ENCODE data around the gene MED26. TPM values are rescaled to one million over a fixed set of nuclear protein-coding genes. Genes with fewer than 3 reads are reported as not detected.

The MED26 gene
- total RNA-seq, 1 donor from 2014 or later = 11.3 TPM

GRCh38 chr19:16627928-16628182 is 149 bp downstream of the MED26 start:
- intact Hi-C loops (cut with DNase I) = loop anchor here (2.0 kb wide), 1 partner anchor 55 kb away; the partner anchor contains the start of gene SLC35E1
- H3K4me1 ChIP-seq = peaks cover 34% of the 10 kb centered on the region
- no peaks in the 10 kb centered on the region for H3K9me3 ChIP-seq
- no peak for DNase-seq (ENCODE audit: extremely low spot score in 2 of 2)
- no peak for TF ChIP-seq CTCF (IDR thresholded peaks at IDR 0.05)
- no peak for TF ChIP-seq POLR2A (IDR thresholded peaks at IDR 0.05)
- no peak for TF ChIP-seq POLR2AphosphoS5 (IDR thresholded peaks at IDR 0.05; ENCODE audit: insufficient read depth in 1 of 2, low read depth in 1 of 2)
- peak overlapping the region; percentile 97 to 100 for H3K4me3 ChIP-seq
- H3K36me3 ChIP-seq = peaks cover 0 to 6% of the 10 kb centered on the region in 2 donors
- peak overlapping the region; percentile 89 for H3K27ac ChIP-seq
- H3K27me3 ChIP-seq = no peaks in the 10 kb centered on the region

- peak overlapping the region; percentile 97 to 100 for H3K4me3 ChIP-seq
- no peaks in the 10 kb centered on the region for H3K9me3 ChIP-seq
- TF ChIP-seq POLR2AphosphoS5 (IDR thresholded peaks at IDR 0.05; ENCODE audit: insufficient read depth in 1 of 2, low read depth in 1 of 2) (no peak), POLR2A (IDR thresholded peaks at IDR 0.05) (no peak), CTCF (IDR thresholded peaks at IDR 0.05) (no peak)
- peak overlapping the region; percentile 89 for H3K27ac ChIP-seq
- H3K4me1 ChIP-seq = peaks cover 34% of the 10 kb centered on the region
- intact Hi-C loops (cut with DNase I) = no loop called here
- peaks cover 0 to 5% of the 10 kb centered on the region in 2 donors for H3K36me3 ChIP-seq
- no peaks in the 10 kb centered on the region for H3K27me3 ChIP-seq
- DNase-seq (ENCODE audit: extremely low spot score in 2 of 2) = no peak
Measured at GRCh38 chr19:16627193-16627927, 644 bp downstream of the MED26 start.

GRCh38 chr19:16626796-16627192 is 1.2 kb downstream of the MED26 start:
- intact Hi-C loops (cut with DNase I) = no loop called here
- TF ChIP-seq POLR2A (IDR thresholded peaks at IDR 0.05) (no peak), CTCF (IDR thresholded peaks at IDR 0.05) (no peak), POLR2AphosphoS5 (IDR thresholded peaks at IDR 0.05; ENCODE audit: insufficient read depth in 1 of 2, low read depth in 1 of 2) (no peak)
- H3K4me1 ChIP-seq = peaks cover 38% of the 10 kb centered on the region

GRCh38 chr19:16625163-16625958 is 2.6 kb downstream of the MED26 start:
- DNase-seq (ENCODE audit: extremely low spot score in 2 of 2) = no peak
- TF ChIP-seq CTCF (IDR thresholded peaks at IDR 0.05) (no peak), POLR2A (IDR thresholded peaks at IDR 0.05) (no peak), POLR2AphosphoS5 (IDR thresholded peaks at IDR 0.05; ENCODE audit: insufficient read depth in 1 of 2, low read depth in 1 of 2) (no peak)
- Histone ChIP-seq H3K27ac (no peak overlapping the region), H3K4me3 (no peak overlapping the region), H3K36me3 (no peaks in the 10 kb centered on the region), H3K9me3 (no peaks in the 10 kb centered on the region), H3K4me1 (peaks cover 50% of the 10 kb centered on the region), H3K27me3 (no peaks in the 10 kb centered on the region)
- intact Hi-C loops (cut with DNase I) = no loop called here

More at GRCh38 chr19:16626796-16627192, 1.2 kb downstream of the MED26 start:
- H3K4me3 ChIP-seq = peak overlapping the region; percentile 97 to 100
- peaks cover 0 to 5% of the 10 kb centered on the region in 2 donors for H3K36me3 ChIP-seq
- no peaks in the 10 kb centered on the region for H3K9me3 ChIP-seq
- peak overlapping the region; percentile 89 for H3K27ac ChIP-seq
- no peaks in the 10 kb centered on the region for H3K27me3 ChIP-seq
- DNase-seq (ENCODE audit: extremely low spot score in 2 of 2) = no peak

- no peaks in the 10 kb centered on the region for H3K27me3 ChIP-seq
- no peak for TF ChIP-seq POLR2A (IDR thresholded peaks at IDR 0.05)
- TF ChIP-seq POLR2AphosphoS5 (IDR thresholded peaks at IDR 0.05; ENCODE audit: insufficient read depth in 1 of 2, low read depth in 1 of 2) = no peak
- TF ChIP-seq CTCF (IDR thresholded peaks at IDR 0.05) = no peak
- DNase-seq (ENCODE audit: extremely low spot score in 2 of 2) = no peak
- H3K9me3 ChIP-seq = no peaks in the 10 kb centered on the region
- intact Hi-C loops (cut with DNase I) = no loop called here
- H3K27ac ChIP-seq = no peak overlapping the region
- H3K4me3 ChIP-seq = no peak overlapping the region
- H3K36me3 ChIP-seq = no peaks in the 10 kb centered on the region
- peaks cover 56% of the 10 kb centered on the region for H3K4me1 ChIP-seq
Measured at GRCh38 chr19:16624236-16624635, 3.8 kb downstream of the MED26 start.

Measured in vagina (tissue), 2 donors.